GM23248 (cell line): Measurements from ENCODE around the gene RPL7A. TPM values are rescaled to one million over a fixed set of nuclear protein-coding genes. Genes with fewer than 3 reads are reported as not detected.

Source experiments
- DNase-seq: peaks from one replicate; pipeline ENCODE4 v3.0.0-alpha.2; 2015
- H2AFZ ChIP-seq: fragments of 200-600 bp; sonication (generic); 2 replicates; pipeline ENCODE4 v1.6.1; 2016; ENCODE audit warnings: antibody characterized with exemption
- H3F3A ChIP-seq: fragments of 200-600 bp; sonication (generic); 2 replicates; pipeline ENCODE4 v1.6.1; 2016; ENCODE audit warnings: mild to moderate bottlenecking, antibody characterized with exemption, mixed run types; ENCODE audit not compliant: insufficient read depth
- H3K27ac ChIP-seq: fragments of 200-600 bp; sonication (generic); 2 replicates; pipeline ENCODE4 v1.5.1; 2016; ENCODE audit warnings: mild to moderate bottlenecking
- H3K27me3 ChIP-seq: fragments of 200-600 bp; sonication (generic); replicated peaks from 2 replicates; pipeline ENCODE4 v1.6.1; 2016; ENCODE audit warnings: mild to moderate bottlenecking; ENCODE audit not compliant: insufficient read depth
- H3K36me3 ChIP-seq: fragments of 200-600 bp; sonication (generic); 2 replicates; pipeline ENCODE4 v1.6.1; 2016; ENCODE audit warnings: low read depth, mild to moderate bottlenecking
- H3K4me1 ChIP-seq: fragments of 200-600 bp; sonication (generic); 2 replicates; pipeline ENCODE4 v1.6.1; 2016; ENCODE audit warnings: mild to moderate bottlenecking; ENCODE audit not compliant: insufficient read depth
- H3K4me2 ChIP-seq: fragments of 200-600 bp; sonication (generic); one replicate; pipeline ENCODE4 v1.6.1; 2016; ENCODE audit warnings: mild to moderate bottlenecking; ENCODE audit not compliant: unreplicated experiment
- H3K4me3 ChIP-seq: fragments of 200-600 bp; sonication (generic); 2 replicates; pipeline ENCODE4 v1.5.1; 2016; ENCODE audit warnings: mild to moderate bottlenecking
- H3K79me2 ChIP-seq: fragments of 200-600 bp; sonication (generic); 2 replicates; pipeline ENCODE4 v1.6.1; 2016; ENCODE audit warnings: mild to moderate bottlenecking; ENCODE audit not compliant: insufficient read depth
- H3K9ac ChIP-seq: fragments of 200-600 bp; sonication (generic); 2 replicates; pipeline ENCODE4 v1.6.1; 2016; ENCODE audit warnings: mild to moderate bottlenecking
- H3K9me2 ChIP-seq: fragments of 200-600 bp; sonication (generic); 2 replicates; pipeline ENCODE4 v1.6.1; 2016; ENCODE audit warnings: mixed run types, mild to moderate bottlenecking, moderate library complexity; ENCODE audit not compliant: insufficient read depth
- H3K9me3 ChIP-seq: fragments of 200-600 bp; sonication (generic); one replicate; pipeline ENCODE4 v1.6.1; 2017; ENCODE audit warnings: low read depth
- H4K20me1 ChIP-seq: fragments of 200-600 bp; sonication (generic); 2 replicates; pipeline ENCODE4 v1.6.0; 2016; ENCODE audit not compliant: insufficient read depth
- EZH2 ChIP-seq: fragments of 200-600 bp; sonication (generic); IDR thresholded peaks from 2 replicates; pipeline ENCODE4 v1.6.1; 2018; ENCODE audit warnings: antibody characterized with exemption, mild to moderate bottlenecking; ENCODE audit not compliant: insufficient read depth, poor library complexity, severe bottlenecking
- EZH2phosphoT487 ChIP-seq: fragments of 200-600 bp; sonication (generic); IDR thresholded peaks from 2 replicates; pipeline ENCODE4 v1.6.1; 2018; ENCODE audit warnings: antibody characterized with exemption, moderate library complexity, mild to moderate bottlenecking, low read depth; ENCODE audit not compliant: insufficient read depth
- WGBS, 2 experiments: methylation state at CpG; one replicate each; pipeline ENCODE4 v1.1.6; 2015 to 2017; ENCODE audit warnings: low lambda C conversion rate in 2 of 2, low coverage in 1 of 2; ENCODE audit errors: missing lambda C conversion rate in 2 of 2; 5-methylcytosine and 5-hydroxymethylcytosine counted together
- in situ Hi-C: fragments of 300-500 bp; cut with MboI; formaldehyde crosslinking; loops from 2 replicates; pipeline ENCODE4 v1.15.0; 2020
- polyA plus RNA-seq: library from polyadenylated mRNA; unstranded; fragments of >200 nt; fragmentation: Nextera tagmentation; extraction: Ambion mirVana; gene quantifications from 2 replicates; pipeline ENCODE4 v1.2.1, GENCODE V29; 2016
- total RNA-seq: library from RNA; depleted of rRNA; stranded (reverse); fragments of >200 nt; shearing (Covaris generic); gene quantifications from 2 replicates; pipeline ENCODE4 v1.2.3, GENCODE V29; 2014

RPL7A gene
- total and polyA plus RNA-seq, 2 experiments from 2014 or later = 458 to 1,382 TPM

- Histone ChIP-seq H3K4me3 (no peak overlapping the region), H3K79me2 (peaks cover 100% of the 10 kb centered on the region), H3K4me2 (no peak overlapping the region), H3F3A (peaks cover 32% of the 10 kb centered on the region), H3K9ac (peak overlapping the region; percentile 28; the same call in 1 of the 2 replicates), H3K27ac (peak overlapping the region; percentile 0; the same call in 1 of the 2 replicates), H3K36me3 (peaks cover 44% of the 10 kb centered on the region), H3K4me1 (peaks cover 47% of the 10 kb centered on the region), H3K9me2 (no peaks in the 10 kb centered on the region), H4K20me1 (peaks cover 72% of the 10 kb centered on the region), H2AFZ (no peak overlapping the region), H3K9me3 (no peaks in the 10 kb centered on the region), H3K27me3 (no peaks in the 10 kb centered on the region)
- DNase-seq = peak; percentile 40
- WGBS, 2 experiments = 54% methylated on average over 18 of the region's 18 CpGs
- TF ChIP-seq EZH2 (no peak), EZH2phosphoT487 (no peak)
- in situ Hi-C loops = no loop called here
Measured at GRCh38 chr9:133368249-133368881, 20.3 kb downstream of the RPL7A start.

GRCh38 chr9:133369422-133369821 is 21.4 kb downstream of the RPL7A start:
- no peaks in the 10 kb centered on the region for H3K27me3 ChIP-seq
- peaks cover 36% of the 10 kb centered on the region for H3F3A ChIP-seq
- peaks cover 33% of the 10 kb centered on the region for H3K36me3 ChIP-seq
- no peak for DNase-seq
- peak overlapping the region; percentile 0; the same call in 1 of the 2 replicates for H3K27ac ChIP-seq
- H3K4me2 ChIP-seq = no peak overlapping the region
- H2AFZ ChIP-seq = no peak overlapping the region
- H3K79me2 ChIP-seq = peaks cover 100% of the 10 kb centered on the region
- no peaks in the 10 kb centered on the region for H3K9me3 ChIP-seq
- in situ Hi-C loops = no loop called here
- H4K20me1 ChIP-seq = peaks cover 72% of the 10 kb centered on the region
- H3K4me3 ChIP-seq = no peak overlapping the region
- no peaks in the 10 kb centered on the region for H3K9me2 ChIP-seq
- H3K9ac ChIP-seq = peak overlapping the region; percentile 28
- WGBS, 2 experiments = 69 to 71% methylated on average over 6 of the region's 6 CpGs
- H3K4me1 ChIP-seq = peaks cover 56% of the 10 kb centered on the region
- TF ChIP-seq EZH2 (no peak), EZH2phosphoT487 (no peak)

GRCh38 chr9:133369933-133370332 is 21.9 kb downstream of the RPL7A start:
- DNase-seq = no peak
- peaks cover 42% of the 10 kb centered on the region for H3F3A ChIP-seq
- H3K36me3 ChIP-seq = peaks cover 33% of the 10 kb centered on the region
- 81 to 85% methylated on average over 7 of the region's 7 CpGs for WGBS, 2 experiments
- no peak for TF ChIP-seq EZH2phosphoT487
- no peak for TF ChIP-seq EZH2
- H3K9me3 ChIP-seq = no peaks in the 10 kb centered on the region
- no peak overlapping the region for H3K4me3 ChIP-seq
- peaks cover 56% of the 10 kb centered on the region for H3K4me1 ChIP-seq
- in situ Hi-C loops = no loop called here
- H4K20me1 ChIP-seq = peaks cover 72% of the 10 kb centered on the region
- H3K27ac ChIP-seq = peak overlapping the region; percentile 0; the same call in 1 of the 2 replicates
- no peak overlapping the region for H2AFZ ChIP-seq
- peaks cover 100% of the 10 kb centered on the region for H3K79me2 ChIP-seq
- H3K4me2 ChIP-seq = no peak overlapping the region
- no peaks in the 10 kb centered on the region for H3K9me2 ChIP-seq
- H3K27me3 ChIP-seq = no peaks in the 10 kb centered on the region
- no peak overlapping the region for H3K9ac ChIP-seq

- 64% methylated on average over 9 of the region's 9 CpGs for WGBS, 2 experiments
Measured at GRCh38 chr9:133370685-133371084, 22.7 kb downstream of the RPL7A start.

More at GRCh38 chr9:133370685-133371084, 22.7 kb downstream of the RPL7A start:
- no peak overlapping the region for H3K4me3 ChIP-seq
- no peak for TF ChIP-seq EZH2
- TF ChIP-seq EZH2phosphoT487 = no peak
- H3K27me3 ChIP-seq = no peaks in the 10 kb centered on the region
- H3K4me2 ChIP-seq = no peak overlapping the region
- no peak overlapping the region for H2AFZ ChIP-seq
- H3K9me3 ChIP-seq = no peaks in the 10 kb centered on the region
- no peak overlapping the region for H3K9ac ChIP-seq
- no peaks in the 10 kb centered on the region for H3K9me2 ChIP-seq
- peaks cover 56% of the 10 kb centered on the region for H3K4me1 ChIP-seq
- peaks cover 28% of the 10 kb centered on the region for H3K36me3 ChIP-seq
- H4K20me1 ChIP-seq = peaks cover 70% of the 10 kb centered on the region
- H3F3A ChIP-seq = peaks cover 40% of the 10 kb centered on the region
- in situ Hi-C loops = no loop called here
- no peak for DNase-seq
- H3K27ac ChIP-seq = no peak overlapping the region
- H3K79me2 ChIP-seq = peaks cover 100% of the 10 kb centered on the region
